ENCODE data around the gene SERPINA6.
"Not testable (repeated sequence)": the region's sequence is repeated elsewhere in the genome, so short reads cannot be mapped to it uniquely, and the experiment has no call there.

SERPINA6 gene

GRCh38 chr14:94322648-94323570 is at the start of gene SERPINA6:
Gene SERPINA6, minus strand, starts transcription at chr14:94323336. Its CDS starts 8,688 bp downstream, at chr14:94314648.
- no peak for DNase-seq

GRCh38 chr14:94372021-94372605 is 49.0 kb upstream of the SERPINA6 start:
- no peak for DNase-seq

GRCh38 chr14:94370524-94370910 is 47.4 kb upstream of the SERPINA6 start:
- DNase-seq = no peak

GRCh38 chr14:94369766-94370523 is 46.8 kb upstream of the SERPINA6 start:
- DNase-seq = not testable (repeated sequence)

- no peak for DNase-seq
Measured at GRCh38 chr14:94368956-94369355, 45.8 kb upstream of the SERPINA6 start.

GRCh38 chr14:94368243-94368590 is 45.1 kb upstream of the SERPINA6 start:
- DNase-seq = no peak

- DNase-seq = no peak
Measured at GRCh38 chr14:94367347-94368242, 44.5 kb upstream of the SERPINA6 start.

GRCh38 chr14:94366146-94366915 is 43.2 kb upstream of the SERPINA6 start, which contains the start of gene SERPINA2:
Gene SERPINA2, minus strand, starts transcription at chr14:94366698.
- DNase-seq = no peak

GRCh38 chr14:94365624-94366023 is 42.5 kb upstream of the SERPINA6 start:
- DNase-seq = no peak

GRCh38 chr14:94364964-94365363 is 41.8 kb upstream of the SERPINA6 start:
- DNase-seq = no peak

- DNase-seq = no peak
Measured at GRCh38 chr14:94364037-94364436, 40.9 kb upstream of the SERPINA6 start.

GRCh38 chr14:94363151-94363624 is 40.1 kb upstream of the SERPINA6 start:
- no peak for DNase-seq

- DNase-seq = no peak
Measured at GRCh38 chr14:94362614-94363133, 39.5 kb upstream of the SERPINA6 start.

GRCh38 chr14:94361682-94362081 is 38.5 kb upstream of the SERPINA6 start:
- DNase-seq = no peak

GRCh38 chr14:94360945-94361565 is 37.9 kb upstream of the SERPINA6 start:
- no peak for DNase-seq

- DNase-seq = no peak
Measured at GRCh38 chr14:94357166-94357565, 34.0 kb upstream of the SERPINA6 start.

- DNase-seq = no peak
Measured at GRCh38 chr14:94356379-94357056, 33.4 kb upstream of the SERPINA6 start.

- peak; percentile 18 for DNase-seq
Measured at GRCh38 chr14:94355191-94355794, 32.2 kb upstream of the SERPINA6 start.

GRCh38 chr14:94354638-94355185 is 31.6 kb upstream of the SERPINA6 start:
- no peak for DNase-seq

Measured in NCI-H1092 treated with DMSO at 0.1 percent for 48 hours (cell line).